OCI-LY3 (cell line): ENCODE data around the gene TRAPPC1.

Experiments
- H2AFZ ChIP-seq: fragments of 200-600, 300-600 bp; shearing (Covaris generic); 2 replicates; pipeline ENCODE4 v1.6.0; 2014; ENCODE audit warnings: antibody characterized with exemption, low read depth, low read length
- H3K27ac ChIP-seq: fragments of 200-600, 300-600 bp; sonication (generic); 2 replicates; pipeline ENCODE4 v1.5.1; 2014; ENCODE audit warnings: mild to moderate bottlenecking, low read length, moderate library complexity, mixed read lengths
- H3K27me3 ChIP-seq: fragments of 200-600, 300-600 bp; sonication (generic); 2 replicates; pipeline ENCODE4 v1.6.1; 2014; ENCODE audit warnings: low read depth, low read length, mixed read lengths
- H3K36me3 ChIP-seq: fragments of 200-600, 300-600 bp; sonication (generic); replicated peaks from 2 replicates; pipeline ENCODE3; 2014; ENCODE audit warnings: low read depth, low read length, mixed read lengths
- H3K4me1 ChIP-seq: fragments of 300-600, 200-600 bp; sonication (generic); 2 replicates; pipeline ENCODE4 v1.6.1; 2014; ENCODE audit warnings: low read length, mixed read lengths
- H3K4me2 ChIP-seq: fragments of 200-600, 300-600 bp; sonication (generic); 2 replicates; pipeline ENCODE4 v1.6.1; 2014; ENCODE audit warnings: low read length, mixed read lengths
- H3K4me3 ChIP-seq: fragments of 300-600, 200-600 bp; sonication (generic); 2 replicates; pipeline ENCODE4 v1.5.1; 2014; ENCODE audit warnings: antibody characterized with exemption, mild to moderate bottlenecking, low read length, moderate library complexity
- H3K79me2 ChIP-seq: fragments of 300-600, 200-600 bp; shearing (Covaris generic); 2 replicates; pipeline ENCODE4 v1.6.1; 2014; ENCODE audit warnings: mild to moderate bottlenecking, low read length, mixed read lengths
- H3K9ac ChIP-seq: fragments of 300-600, 200-600 bp; shearing (Covaris generic); 2 replicates; pipeline ENCODE4 v1.6.0; 2014; ENCODE audit warnings: mild to moderate bottlenecking, low read length, moderate library complexity
- H3K9me3 ChIP-seq: fragments of 200-600, 300-600 bp; shearing (Covaris generic); 2 replicates; pipeline ENCODE4 v1.6.1; 2014; ENCODE audit warnings: low read length, mixed read lengths; ENCODE audit not compliant: insufficient read depth
- H4K20me1 ChIP-seq: fragments of 200-600, 300-600 bp; sonication (generic); 2 replicates; pipeline ENCODE4 v1.6.1; 2016; ENCODE audit warnings: low read length, mixed read lengths; ENCODE audit not compliant: insufficient read depth
- EZH2phosphoT487 ChIP-seq: fragments of 200-600 bp; shearing (Covaris generic); IDR thresholded peaks from 2 replicates; pipeline ENCODE4 v1.6.1; 2018; ENCODE audit warnings: antibody characterized with exemption, mixed run types, low read depth
- TF ChIP-seq, protein P1 (sequence below): fragments of 200-600, 300-600 bp; sonication (generic); IDR thresholded peaks from 2 replicates; pipeline ENCODE4 v1.5.1; 2014; ENCODE audit warnings: antibody characterized with exemption, low read length, low read depth

TRAPPC1 gene

DNA sequence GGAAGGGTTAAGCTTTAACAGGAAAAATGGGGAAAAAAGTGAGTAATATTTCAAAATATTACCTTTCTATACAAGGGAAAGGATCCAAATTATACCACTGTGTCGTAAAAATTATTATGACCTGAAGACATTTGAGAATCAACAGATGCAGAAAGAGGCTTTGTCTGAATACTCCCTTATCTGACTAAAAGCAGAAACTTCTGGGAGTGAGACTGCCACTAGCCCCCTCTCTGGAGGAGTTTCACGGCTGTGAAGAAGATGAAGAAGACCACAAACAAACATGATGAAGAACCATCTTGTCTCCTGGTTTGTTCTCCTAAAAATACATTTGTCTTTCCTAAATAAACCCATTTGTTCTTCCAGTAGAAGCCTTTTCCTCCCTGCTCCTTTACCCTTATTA, 29.7 kb upstream of the TRAPPC1 start:
- no peak overlapping the region for H3K9ac ChIP-seq
- H3K9me3 ChIP-seq = no peaks in the 10 kb centered on the region
- H3K36me3 ChIP-seq = no peaks in the 10 kb centered on the region
- no peak overlapping the region for H2AFZ ChIP-seq
- H3K4me1 ChIP-seq = peaks cover 1% of the 10 kb centered on the region
- peaks cover 6% of the 10 kb centered on the region; the same call in 1 of the 2 replicates for H3K27me3 ChIP-seq
- TF ChIP-seq, protein P1, sequence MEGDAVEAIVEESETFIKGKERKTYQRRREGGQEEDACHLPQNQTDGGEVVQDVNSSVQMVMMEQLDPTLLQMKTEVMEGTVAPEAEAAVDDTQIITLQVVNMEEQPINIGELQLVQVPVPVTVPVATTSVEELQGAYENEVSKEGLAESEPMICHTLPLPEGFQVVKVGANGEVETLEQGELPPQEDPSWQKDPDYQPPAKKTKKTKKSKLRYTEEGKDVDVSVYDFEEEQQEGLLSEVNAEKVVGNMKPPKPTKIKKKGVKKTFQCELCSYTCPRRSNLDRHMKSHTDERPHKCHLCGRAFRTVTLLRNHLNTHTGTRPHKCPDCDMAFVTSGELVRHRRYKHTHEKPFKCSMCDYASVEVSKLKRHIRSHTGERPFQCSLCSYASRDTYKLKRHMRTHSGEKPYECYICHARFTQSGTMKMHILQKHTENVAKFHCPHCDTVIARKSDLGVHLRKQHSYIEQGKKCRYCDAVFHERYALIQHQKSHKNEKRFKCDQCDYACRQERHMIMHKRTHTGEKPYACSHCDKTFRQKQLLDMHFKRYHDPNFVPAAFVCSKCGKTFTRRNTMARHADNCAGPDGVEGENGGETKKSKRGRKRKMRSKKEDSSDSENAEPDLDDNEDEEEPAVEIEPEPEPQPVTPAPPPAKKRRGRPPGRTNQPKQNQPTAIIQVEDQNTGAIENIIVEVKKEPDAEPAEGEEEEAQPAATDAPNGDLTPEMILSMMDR = no peak
- no peak for TF ChIP-seq EZH2phosphoT487
- no peak overlapping the region for H3K4me2 ChIP-seq
- no peaks in the 10 kb centered on the region for H4K20me1 ChIP-seq
- H3K79me2 ChIP-seq = no peaks in the 10 kb centered on the region
- H3K4me3 ChIP-seq = no peak overlapping the region
- no peak overlapping the region for H3K27ac ChIP-seq

DNA sequence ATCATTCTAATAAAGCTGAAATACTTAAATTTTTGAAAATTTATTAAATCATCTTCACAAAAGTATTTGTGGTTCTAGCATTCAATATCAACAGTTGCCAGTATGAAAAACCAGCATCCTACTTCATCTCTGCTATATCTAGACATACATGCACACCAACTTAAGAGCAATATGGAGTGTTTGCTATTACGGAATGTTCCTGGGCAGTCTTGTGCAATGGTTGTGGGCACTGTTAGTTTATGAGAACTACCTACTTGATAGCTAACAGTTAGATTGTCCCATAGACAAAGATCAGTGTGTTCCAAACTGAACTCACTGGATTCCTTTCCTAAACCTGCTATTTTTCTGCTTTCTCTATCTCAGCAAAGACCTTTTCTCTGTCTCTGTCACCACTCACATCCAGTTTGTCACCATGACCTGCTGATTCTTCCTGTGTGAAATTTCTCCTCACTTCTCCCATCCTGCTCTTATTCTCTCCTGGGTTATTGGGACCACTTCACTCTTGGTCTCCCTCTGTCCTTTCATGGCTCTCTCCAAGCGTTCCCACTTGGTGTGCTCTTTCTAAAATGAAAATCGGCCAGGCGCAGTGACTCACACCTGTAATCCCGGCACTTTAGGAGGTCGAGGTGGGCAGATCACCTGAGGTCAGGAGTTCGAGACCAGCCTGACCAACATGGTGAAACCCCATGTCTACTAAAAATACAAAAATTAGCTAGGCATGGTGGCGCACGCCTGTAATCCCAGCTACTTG, 27.9 kb upstream of the TRAPPC1 start:
- Histone ChIP-seq H2AFZ (no peak overlapping the region), H3K27ac (no peak overlapping the region)

DNA sequence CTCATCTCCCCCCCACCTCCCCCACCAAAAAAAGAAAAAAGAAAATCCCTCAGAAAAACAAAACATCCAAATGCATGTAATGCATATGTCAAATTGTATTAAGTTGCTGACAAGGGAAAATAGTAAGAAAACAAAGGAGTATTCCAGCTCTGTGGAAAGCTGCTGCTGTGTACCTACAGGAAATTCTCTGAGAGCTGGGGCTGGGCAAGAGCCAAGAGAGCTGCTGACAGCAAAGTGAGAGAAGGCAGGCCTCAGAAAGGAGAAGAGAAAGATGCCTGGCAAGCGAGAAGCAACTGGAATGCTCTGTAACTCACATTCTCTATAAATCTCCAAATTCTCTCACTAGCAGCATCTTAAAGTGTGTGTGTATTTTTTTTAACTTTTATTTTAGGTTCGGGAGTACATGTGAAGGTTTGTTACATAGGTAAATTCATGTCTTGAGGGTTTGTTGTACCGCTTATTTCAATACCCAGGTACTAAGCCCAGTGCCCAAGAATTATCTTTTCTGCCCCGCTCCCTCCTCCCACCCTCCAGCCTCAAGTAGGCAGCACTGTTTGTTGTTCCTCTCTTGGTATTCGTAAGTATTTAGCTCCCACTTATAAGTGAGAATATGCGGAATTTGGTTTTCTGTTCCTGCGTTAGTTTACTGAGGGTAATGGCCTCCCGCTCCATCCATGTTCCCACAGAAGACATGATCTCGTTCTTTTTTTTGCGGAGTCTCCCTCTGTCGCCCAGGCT, 24.7 kb upstream of the TRAPPC1 start:
- Histone ChIP-seq H3K27me3 (no peaks in the 10 kb centered on the region; the same call in 1 of the 2 replicates), H3K9me3 (no peaks in the 10 kb centered on the region), H3K79me2 (no peaks in the 10 kb centered on the region), H4K20me1 (no peaks in the 10 kb centered on the region), H3K4me3 (no peak overlapping the region), H3K4me2 (no peak overlapping the region), H3K27ac (no peak overlapping the region), H3K36me3 (no peaks in the 10 kb centered on the region), H3K9ac (no peak overlapping the region), H2AFZ (no peak overlapping the region), H3K4me1 (peaks cover 26% of the 10 kb centered on the region)
- TF ChIP-seq EZH2phosphoT487 = no peak
- TF ChIP-seq, protein P1 = no peak

More for the DNA sequence above, 27.9 kb upstream of the TRAPPC1 start:
- Histone ChIP-seq H3K79me2 (no peaks in the 10 kb centered on the region), H3K36me3 (no peaks in the 10 kb centered on the region), H3K9me3 (no peaks in the 10 kb centered on the region), H3K9ac (no peak overlapping the region), H3K4me1 (peaks cover 8% of the 10 kb centered on the region), H3K27me3 (peaks cover 6% of the 10 kb centered on the region; the same call in 1 of the 2 replicates), H3K4me2 (no peak overlapping the region), H3K4me3 (no peak overlapping the region), H4K20me1 (no peaks in the 10 kb centered on the region)
- TF ChIP-seq EZH2phosphoT487 = no peak
- TF ChIP-seq, protein P1 = no peak
